Effector CD8-positive, alpha-beta T cell (primary cell): ENCODE measurements around the gene CFAP65.

ENCODE experiments used
- DNase-seq: peaks from one replicate; lab custom pipeline; 2025; lab: John Stamatoyannopoulos, UW

Gene CFAP65

DNA sequence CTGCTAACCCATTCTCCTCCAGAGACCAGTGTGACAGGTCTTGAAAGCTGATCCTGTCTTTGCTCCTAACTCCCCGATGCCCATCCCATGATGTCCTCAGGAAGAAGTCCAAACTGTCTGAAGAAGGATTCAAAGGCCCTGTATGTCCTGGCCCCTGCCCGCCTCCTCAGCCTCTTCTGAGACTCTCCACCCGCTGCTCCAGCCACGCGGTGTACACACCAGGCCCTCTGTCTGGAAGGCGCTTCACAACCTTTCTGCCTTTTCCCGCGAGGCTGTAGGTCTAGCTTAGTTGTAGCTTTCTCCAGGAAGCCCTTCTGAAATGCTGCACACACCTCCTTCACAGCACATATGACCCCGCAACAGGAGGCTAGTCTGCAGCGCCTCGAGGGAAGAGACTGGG lies 24.6 kb downstream of the CFAP65 start:
- DNase-seq, result no peak

DNA sequence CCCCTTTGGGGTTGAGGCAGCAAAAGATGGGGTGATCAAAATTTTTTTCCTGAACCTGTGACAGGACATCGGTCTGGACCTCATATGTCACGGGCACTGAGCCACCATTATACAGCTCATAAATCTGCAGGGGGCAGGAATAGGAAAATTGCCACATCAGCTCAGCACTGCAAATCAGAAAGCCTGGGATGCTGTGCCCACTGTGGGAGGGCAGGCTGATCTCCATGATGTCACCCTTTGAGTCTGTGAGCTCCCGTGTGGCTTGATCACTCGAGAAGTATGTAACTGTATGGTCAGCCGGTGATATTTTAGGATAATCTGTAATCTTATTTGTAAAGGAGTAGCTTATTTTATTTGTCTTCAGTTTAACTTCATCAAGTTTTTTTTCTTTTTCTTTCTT lies 30.4 kb downstream of the CFAP65 start:
- DNase-seq, result no peak

DNA sequence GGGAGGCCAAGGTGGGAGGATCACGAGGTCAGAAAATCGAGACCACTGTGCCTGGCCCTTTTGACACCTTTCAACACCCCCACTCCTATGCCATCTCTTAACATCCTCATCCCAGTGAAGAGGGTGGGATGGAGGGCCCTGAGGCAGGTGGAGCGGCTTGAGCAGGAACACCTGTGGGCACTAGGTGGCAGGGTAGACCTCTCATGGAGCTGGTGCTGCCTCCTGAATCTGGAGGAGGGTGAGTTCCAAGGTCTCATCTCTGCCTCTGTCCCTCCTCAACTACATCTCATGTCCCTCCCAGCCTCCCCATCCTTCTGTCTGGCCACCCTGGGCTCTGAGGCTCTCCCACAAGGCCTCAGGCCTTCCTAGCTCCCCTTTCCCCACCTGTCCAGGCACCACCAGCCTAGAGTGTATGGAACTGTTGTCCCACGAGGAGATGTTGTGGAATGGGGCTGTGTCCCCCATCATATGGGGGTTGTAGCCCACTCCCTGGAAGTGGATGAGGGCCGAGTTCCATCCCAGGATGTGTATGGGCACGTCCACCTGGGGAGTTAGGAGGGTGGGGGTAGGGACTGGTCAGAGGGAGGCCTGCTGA lies 31.1 kb downstream of the CFAP65 start:
- DNase-seq, result no peak

DNA sequence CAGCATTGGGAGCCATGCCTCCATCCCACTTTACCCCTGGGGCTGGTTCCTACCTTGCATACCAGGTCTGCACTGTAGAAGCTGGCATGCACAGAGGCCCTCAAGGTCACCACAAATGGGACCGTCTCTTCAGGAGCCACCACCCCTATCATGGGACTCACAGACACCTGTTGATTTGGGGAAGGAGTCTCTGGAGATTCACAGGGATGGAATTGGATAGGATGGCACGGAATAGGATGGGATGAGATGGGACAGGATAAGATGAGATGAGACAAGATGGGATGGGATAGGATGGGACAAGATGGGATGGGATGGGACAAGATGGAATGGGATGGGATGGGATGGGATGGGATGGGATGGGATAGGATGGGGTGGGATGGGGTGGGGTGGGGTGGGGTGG lies 32.0 kb downstream of the CFAP65 start:
- no peak for DNase-seq

DNA sequence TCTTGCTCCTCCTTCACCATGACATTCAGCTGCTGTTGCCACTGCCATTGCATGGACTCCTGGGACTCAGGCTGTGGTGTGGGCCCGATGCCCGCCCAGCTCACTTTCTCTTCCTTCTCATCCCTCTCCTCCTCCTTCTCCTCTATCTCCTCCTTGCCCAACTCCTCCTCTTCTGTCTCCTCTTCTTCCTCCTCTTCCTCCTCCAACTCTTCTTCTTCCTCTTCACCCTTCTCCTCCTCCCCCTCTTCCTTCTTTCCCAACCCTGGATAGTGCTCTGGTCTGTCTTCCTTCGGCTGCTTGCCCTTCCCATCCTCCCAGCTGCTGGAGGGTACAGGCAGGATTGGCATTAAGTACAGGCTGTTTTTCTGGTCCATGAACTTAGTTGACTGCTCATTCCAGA lies 37.3 kb downstream of the CFAP65 start:
- no peak for DNase-seq

DNA sequence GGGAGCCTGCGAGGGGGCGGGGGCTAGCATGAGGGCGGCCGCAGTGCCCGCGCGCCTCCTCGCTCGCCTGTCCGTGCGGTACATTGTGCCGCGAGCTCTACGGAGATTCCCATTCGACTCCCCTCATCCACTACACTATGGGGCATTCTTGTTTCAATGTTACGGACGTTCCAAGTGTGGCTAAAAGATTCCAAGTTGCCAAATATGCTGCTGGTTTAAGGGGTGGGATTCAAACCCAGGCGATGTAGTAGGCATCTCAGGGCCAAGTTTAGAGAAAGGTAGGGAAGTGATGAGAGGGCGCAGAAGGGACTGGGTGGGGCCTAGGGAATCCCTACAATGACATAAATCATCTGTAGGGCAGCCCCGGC lies 38.1 kb downstream of the CFAP65 start:
- DNase-seq, result no peak

DNA sequence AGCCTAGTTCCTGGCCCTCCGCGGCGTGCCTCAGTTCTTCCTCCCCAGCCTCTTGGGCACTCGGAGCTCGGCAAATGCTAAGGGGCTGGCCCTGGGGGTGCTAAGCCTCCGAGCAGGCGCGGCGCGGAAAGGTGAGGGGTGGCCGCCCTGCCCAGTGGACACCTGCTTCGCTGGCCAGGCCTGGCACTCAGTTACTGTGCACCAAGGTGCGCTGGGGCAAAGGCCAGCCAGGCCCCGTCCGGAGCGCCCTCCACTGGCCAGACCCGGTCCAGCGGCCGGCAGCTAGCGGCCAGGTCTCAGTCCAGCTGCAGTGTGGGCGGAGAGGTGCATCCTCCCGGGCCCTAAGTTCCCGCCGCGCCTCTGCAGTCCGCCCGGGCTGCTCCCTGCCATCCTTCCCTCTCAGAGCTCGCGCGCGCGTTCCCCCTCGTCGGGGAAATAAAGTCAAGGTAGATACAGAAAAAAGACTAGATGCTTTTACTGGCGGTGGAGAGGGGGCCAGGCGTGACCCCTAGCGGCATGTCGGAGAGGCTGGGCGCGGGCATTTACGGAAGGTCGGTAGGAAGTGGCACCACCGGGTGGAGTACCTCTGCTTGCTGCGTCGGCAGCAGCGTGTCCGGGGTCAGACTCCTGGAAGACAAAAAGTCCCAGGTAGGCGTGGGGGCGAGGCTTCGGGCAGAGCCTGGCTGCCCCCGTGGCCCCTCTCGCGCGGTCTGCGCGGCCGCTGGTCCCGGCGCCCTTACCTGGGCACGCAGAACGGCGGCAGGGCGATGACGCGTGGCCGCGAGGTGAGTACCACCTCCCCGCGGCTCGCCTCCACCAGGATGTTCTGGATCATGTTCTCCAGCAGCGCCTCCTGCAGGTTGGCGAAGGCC lies 38.7 kb downstream of the CFAP65 start:
- DNase-seq, result peak; percentile 30

DNA sequence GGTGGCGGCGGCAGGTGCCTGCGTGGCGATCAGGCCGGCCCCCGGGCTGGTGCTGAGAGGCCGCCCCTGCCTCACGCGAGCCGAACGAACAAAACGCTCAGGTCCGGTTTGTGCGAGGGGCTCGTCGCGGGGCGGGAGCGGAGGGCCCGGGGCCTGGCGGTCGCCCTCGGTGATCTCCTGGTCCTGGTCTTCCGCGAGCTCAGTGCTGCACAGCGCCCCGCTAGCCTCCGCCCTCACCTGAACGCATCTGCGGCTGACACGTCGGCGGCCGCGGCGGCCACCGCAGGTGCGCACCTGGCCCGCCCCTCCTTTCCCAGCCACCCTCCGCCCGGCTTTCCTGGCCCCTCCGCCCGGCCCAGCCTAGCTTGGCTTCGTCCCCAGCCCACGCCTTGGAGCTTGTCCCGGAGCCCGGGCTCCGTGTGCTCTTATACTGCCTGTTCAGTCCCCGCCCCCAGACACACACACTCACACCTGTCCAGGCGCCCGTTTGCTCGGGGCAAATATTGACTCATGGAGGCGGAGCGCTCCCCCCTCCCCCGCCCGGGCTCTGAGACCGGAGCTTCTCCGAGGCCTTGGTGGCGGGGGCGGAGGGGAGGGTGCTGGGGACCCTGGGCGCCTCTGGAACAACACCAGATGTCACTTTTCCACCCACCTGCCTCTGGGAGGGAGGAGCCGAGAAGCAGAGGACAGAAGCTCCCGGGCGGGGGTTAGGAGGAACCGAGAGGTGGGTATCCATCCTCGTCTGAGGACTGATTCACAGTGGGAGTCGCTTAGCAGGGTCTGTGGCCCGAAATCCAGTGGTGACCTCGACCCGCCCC lies 39.5 kb downstream of the CFAP65 start:
- DNase-seq, result no peak

DNA sequence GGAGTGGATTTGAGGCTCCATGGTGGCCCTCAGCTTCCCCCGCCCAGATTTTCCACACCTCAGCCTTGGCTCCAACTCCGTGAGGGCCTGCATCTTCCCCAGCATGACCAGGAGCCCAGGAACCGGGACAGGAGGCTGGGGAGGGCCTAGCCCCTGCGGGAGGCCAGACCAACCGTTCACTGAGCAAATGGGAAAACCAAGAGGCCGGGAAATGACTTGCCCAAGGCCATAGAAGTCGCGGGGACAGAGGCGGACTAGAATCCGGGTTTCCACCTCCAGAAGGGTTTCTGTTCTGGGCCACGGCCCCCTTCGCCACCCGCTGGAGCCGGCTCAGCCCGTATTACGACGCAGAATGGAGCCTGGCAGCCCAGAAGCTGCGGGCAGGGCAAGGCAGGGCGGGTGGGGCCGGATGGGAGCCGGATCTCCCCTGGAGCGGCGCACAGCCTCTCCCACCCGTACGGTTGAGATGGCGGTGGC lies 40.2 kb downstream of the CFAP65 start:
- no peak for DNase-seq

DNA sequence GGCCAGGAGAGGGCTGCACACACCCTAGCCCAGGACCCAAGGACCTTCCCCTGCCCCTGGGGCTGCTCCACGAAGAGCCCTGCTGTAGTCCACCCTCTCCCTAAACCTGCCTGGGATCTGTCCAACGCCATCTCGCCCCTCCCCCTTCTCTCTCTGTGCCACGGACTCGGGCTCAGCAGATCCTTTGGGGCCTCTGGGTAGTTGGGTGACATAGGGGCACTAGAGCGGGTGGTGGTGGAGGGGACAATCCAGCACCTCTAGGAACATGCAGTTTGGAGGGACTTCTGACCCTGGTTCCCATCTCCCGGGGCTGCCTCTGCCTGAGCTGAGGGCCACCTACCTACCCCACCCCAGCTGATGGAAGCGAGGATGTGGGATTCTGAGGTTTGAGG lies 40.8 kb downstream of the CFAP65 start:
- DNase-seq, result no peak

DNA sequence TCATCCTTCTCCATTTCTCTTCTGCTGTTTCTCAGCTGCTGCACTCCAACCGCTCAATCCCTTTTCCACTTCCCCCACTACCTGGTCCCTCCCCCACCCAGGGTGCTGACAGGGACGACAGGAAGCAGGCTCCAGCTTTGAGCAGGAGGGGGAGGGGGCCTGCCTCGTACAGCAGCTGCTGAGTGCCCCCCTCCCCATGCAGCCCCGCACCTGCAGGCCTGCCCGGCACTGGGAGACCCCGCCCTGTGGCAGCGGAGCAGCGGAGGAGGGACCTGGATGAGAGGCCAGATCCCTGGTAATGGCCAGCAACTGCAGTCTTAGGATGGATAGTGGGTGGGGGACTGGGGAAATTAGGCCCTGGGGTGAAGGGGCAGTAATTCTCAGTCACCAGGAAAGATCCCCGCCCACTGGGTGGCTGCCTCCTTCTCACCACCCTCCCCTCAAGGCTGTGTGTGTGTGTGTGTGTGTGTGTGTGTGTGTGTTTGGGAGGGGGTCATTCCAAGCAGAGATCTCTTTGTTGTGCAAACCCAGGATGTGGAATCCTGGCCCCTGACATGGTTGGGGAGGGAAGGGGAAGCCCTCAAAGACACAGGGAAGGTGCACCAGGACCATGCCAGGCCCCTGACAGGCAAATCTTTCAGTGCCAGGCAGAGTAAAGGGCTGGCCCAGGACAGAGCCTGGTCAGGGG lies 41.3 kb downstream of the CFAP65 start:
- no peak for DNase-seq

DNA sequence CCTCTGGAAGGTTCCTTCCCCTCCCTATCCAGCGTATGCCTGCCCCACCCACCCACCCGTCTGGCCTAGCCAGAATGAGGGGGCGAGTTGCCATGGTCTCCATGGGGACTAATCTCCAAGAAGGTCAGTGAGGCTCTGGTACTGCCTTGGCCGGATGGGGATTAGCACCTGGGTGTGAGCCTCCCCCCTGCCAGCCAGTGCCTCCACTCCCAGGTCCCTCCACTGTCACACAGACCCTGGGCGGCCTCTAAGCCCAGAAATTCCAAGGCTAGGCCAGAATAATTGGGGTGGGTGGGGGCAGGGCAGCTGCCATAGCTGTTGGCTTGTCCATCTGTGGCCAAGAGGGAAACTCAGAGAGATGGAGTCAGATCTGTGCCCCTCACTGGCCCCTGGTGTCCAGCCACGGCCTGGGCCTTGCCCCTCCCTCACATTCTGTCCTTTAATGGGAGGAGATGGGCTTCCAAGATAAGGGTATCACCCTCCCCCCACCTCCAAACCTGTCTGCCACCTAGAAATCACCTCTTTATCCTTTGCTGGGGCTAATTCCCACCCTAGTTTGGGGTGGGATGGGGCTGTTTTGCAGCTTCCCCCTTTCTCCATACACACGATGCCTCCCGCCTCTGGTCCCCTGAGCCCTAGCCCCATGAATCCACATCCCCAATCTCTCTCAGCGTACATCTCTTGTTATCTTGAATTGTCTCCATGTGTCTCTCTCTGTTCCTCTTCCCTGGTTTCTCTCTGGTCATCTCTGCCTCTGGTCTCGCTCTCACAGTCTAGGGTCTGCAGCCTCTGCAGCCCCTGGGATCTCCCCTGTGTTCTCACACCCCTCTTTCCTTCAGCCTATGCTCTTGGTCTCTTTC lies 42.1 kb downstream of the CFAP65 start:
- DNase-seq, result no peak

DNA sequence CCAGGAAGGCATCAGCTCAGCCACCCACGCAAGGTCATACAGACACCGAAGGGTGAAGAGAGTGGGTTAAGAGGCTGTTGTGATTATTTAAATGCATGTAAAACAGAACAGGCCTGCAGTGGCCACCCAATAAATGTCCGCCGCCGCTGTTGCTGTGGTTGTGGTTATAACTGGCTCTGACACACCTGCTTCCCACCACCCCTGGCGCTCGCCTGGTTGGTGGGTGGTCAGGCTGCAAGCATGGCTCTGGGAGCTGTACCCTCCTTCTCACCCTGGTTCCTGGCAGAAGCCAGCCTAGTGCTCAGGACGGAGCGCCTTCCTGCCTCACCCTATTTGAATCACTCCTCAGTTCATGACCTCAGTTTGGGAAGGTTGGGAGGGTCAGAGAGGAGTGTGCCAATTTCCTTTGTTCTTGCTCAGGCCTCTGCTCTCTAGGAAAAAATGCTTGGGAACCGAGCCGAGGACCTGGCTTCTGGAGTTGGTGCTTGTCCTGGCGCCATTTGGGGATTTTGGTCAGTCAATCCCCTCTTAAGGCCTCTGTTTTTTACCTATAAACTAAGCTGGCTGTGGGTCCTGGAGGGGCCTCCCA lies 42.8 kb downstream of the CFAP65 start:
- DNase-seq, result no peak

DNA sequence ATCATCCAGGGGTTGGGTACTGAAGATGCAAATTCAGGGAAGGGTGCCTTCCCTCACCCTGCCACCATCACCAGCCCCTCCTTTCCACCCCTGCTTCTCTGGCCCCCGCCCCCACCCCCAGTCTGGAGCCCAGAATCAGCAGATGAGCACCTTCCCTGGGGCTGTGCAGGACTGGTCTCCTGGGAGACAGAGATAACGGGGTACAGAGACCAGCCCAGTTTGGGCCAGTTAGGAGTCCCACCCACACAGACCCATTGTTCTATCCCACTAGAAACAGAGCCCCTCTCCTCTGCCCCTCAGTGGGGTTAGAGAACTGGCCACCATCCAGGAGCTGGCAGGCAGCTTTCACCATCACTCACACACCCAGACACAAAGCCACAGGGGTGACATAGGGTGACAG lies 43.6 kb downstream of the CFAP65 start:
- DNase-seq, result no peak

DNA sequence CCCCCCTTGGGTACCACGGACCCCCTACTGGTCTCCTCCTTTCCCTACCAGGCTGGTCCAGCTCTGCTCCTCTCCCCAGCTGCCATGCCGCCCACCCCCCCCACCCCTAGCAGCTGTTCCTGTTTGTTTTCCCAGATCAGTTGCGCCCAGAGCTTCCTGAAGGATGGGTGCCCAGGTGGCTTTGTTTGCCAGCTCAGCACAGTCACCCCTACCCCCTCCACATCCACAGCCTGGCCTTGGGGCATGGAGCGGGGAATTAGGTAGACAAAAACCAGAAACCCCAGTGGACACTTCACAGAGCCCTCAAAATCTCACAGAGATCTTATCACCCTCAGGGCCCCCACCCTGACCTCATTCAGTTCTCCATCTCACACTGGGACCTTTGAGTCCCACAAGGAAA lies 44.4 kb downstream of the CFAP65 start:
- no peak for DNase-seq

DNA sequence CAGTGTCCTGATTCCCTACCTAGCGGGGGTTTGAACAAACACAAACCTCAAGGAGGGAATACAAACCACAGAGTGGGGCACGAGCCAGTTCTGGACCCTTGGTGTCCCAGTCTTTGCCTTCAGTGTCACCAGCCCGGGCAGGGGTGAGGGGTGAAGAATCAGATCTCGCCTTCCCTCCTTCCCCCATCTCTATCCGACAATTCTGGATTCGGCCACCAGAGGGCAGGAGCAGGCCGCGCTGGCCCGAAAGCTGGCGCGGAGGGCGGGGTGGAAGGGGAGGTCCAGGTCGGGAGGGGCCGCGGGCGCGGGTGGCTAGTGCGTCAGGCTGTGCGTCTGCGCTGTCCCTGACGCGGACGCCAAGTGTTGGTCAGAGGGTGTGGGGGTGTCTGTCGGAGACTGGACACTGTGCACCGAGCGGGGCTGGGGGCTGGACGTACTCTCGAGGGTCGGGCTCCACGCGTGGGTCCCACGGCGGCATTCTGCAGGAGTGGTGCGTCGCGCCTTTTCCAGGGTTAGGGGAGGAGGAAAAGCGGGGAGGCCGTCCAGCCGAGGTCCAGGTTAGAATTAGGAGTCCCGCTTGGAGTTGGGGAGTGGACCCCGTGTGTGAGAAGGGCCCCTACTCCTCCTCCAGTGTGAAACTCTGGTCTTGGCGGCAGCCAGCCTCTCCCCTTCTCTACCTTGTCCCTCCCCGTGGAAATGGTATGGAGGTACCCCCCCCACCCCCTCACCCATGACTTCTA lies 45.2 kb downstream of the CFAP65 start:
- DNase-seq, result peak; percentile 62

DNA sequence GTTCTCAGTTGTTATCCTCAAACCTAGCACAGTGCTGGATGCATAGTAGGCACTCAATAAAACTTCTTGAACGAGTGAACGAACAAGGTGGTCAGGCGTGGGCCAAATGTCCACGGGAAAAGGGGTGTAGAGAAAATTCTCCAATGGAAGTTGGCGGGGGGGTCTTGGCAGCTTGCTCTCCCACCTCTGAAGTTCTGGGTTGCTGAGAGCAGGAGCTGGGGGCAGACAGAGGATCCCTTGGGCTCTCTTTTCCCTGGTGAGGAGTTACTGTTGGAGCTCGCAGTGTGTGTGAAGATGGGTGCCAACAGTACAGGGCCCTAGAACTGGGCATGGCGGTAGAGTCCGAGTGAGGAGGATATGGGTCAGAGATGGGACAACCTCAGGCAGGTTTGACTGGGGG lies 45.8 kb downstream of the CFAP65 start:
- DNase-seq, result no peak

DNA sequence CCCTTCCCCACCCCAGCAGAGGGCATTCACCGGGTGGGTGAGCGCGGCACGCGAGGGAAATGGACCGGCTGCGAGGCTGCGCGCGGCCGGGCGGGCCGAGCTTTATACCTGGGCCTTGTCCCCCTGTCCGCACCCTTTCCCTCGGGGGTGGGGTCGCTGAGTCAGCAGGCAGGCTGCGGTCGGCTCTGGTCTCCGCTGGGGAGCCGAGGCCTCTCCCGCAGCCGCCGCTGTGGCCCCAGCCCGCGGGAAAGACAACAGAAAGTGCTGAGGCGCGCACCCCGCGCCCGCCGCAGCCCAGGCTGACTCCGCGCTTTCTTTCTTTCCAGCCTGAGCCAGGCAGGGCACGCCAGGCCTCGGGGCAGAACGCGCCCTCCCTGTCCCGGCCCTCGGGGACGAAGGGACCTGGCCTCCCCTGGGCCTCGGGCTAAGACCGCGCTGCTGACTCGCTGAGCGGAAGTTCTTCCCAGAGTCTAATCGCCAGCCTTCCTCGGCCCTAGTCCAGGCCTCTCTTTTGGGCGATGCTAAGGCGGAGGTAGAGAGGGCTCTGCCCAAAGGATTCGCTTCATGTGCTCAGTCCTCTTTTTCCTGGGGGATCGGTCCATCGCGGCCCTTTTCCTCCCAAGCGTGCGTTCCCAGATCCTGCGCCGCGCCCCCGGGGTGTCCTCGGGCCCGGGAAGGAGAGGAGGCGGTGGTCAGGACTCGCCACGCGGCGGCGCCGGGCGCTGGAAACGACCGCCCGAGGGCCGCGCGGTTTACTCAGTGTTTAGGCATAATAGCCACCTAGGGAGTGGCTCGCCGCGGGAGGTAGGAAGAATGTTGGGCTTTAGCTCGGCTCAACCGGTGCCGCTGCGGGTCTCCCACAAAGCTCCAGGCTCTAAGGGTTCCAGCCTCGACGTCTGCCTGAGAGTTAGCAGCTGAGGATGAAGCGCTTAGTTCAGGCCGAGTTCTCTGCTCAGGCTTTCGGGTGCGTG lies 47.7 kb downstream of the CFAP65 start, which contains the start of gene CRYBA2:
Gene CRYBA2 (minus strand): TSS at position 78 of the 971 bp plus-strand sequence. CDS start 246 bp downstream, outside the sequence.
- no peak for DNase-seq
